Mesenchymal stem cell (in vitro differentiated cells and primary cell): Measurements from ENCODE around the gene TMEM45B.

ENCODE experiments used
- DNase-seq: peaks from one replicate; pipeline ENCODE4 v3.0.0-alpha.2; 2013
- H2AFZ ChIP-seq: one replicate; pipeline ENCODE4 v1.6.1; 2013; ENCODE audit warnings: low read depth, mild to moderate bottlenecking, control low read depth, inconsistent platforms, low read length, moderate library complexity
- H2AK5ac ChIP-seq: 2 replicates; pipeline ENCODE4 v1.6.1; 2013; ENCODE audit warnings: low read length, moderate library complexity, mild to moderate bottlenecking, inconsistent platforms; ENCODE audit not compliant: severe bottlenecking
- H2BK120ac ChIP-seq: one replicate; pipeline ENCODE4 v1.6.1; 2013; ENCODE audit warnings: low read depth, mild to moderate bottlenecking, inconsistent platforms, low read length, moderate library complexity
- H2BK12ac ChIP-seq, 2 experiments: one replicate each; pipeline ENCODE4 v1.6.1; 2013; ENCODE audit warnings: inconsistent platforms in 2 of 2, low read length in 2 of 2, mild to moderate bottlenecking in 2 of 2, moderate library complexity in 2 of 2, control low read depth in 1 of 2
- H2BK15ac ChIP-seq: one replicate; pipeline ENCODE4 v1.6.1; 2013; ENCODE audit warnings: mild to moderate bottlenecking, low read depth, inconsistent platforms; ENCODE audit not compliant: poor library complexity, severe bottlenecking
- H2BK5ac ChIP-seq: 2 replicates; pipeline ENCODE4 v1.6.1; 2013; ENCODE audit warnings: low read depth, mild to moderate bottlenecking, low read length, control low read depth, inconsistent platforms; ENCODE audit not compliant: poor library complexity, severe bottlenecking
- H3K14ac ChIP-seq, 2 experiments: one replicate each; pipeline ENCODE4 v1.6.1; 2013; ENCODE audit warnings: inconsistent platforms in 2 of 2, low read length in 2 of 2, control low read depth in 1 of 2, mild to moderate bottlenecking in 1 of 2, moderate library complexity in 1 of 2
- H3K18ac ChIP-seq, 2 experiments: one replicate each; pipeline ENCODE4 v1.6.1; 2013; ENCODE audit warnings: inconsistent platforms in 2 of 2, low read length in 2 of 2, control low read depth in 1 of 2, low read depth in 1 of 2, mild to moderate bottlenecking in 1 of 2
- H3K23ac ChIP-seq, 2 experiments: one replicate each; pipeline ENCODE4 v1.6.1; 2013; ENCODE audit warnings: inconsistent platforms in 2 of 2, low read length in 2 of 2, mild to moderate bottlenecking in 2 of 2, moderate library complexity in 2 of 2, control low read depth in 1 of 2
- H3K27ac ChIP-seq: 2 replicates; pipeline ENCODE4 v1.5.1; 2013; ENCODE audit warnings: mild to moderate bottlenecking, moderate library complexity, low read length, control low read depth, inconsistent platforms; ENCODE audit not compliant: poor library complexity, severe bottlenecking
- H3K27me3 ChIP-seq, 2 experiments: 2 replicates each; pipeline versions ENCODE4 v1.6.1 to v1.7.0; 2013; ENCODE audit warnings: low read length in 2 of 2, mild to moderate bottlenecking in 2 of 2, moderate library complexity in 2 of 2, control low read depth in 1 of 2, inconsistent platforms in 1 of 2; ENCODE audit not compliant: control insufficient read depth in 1 of 2, insufficient read depth in 1 of 2
- H3K36me3 ChIP-seq, 2 experiments: 2 replicates each; pipeline versions ENCODE4 v1.6.1 to v1.7.0; 2013; ENCODE audit warnings: low read length in 2 of 2, control low read depth in 1 of 2, inconsistent platforms in 1 of 2, low read depth in 1 of 2, mild to moderate bottlenecking in 1 of 2; ENCODE audit not compliant: insufficient read depth in 2 of 2, control insufficient read depth in 1 of 2
- H3K4ac ChIP-seq, 2 experiments: one replicate each; pipeline ENCODE4 v1.6.1; 2013; ENCODE audit warnings: inconsistent platforms in 2 of 2, low read length in 2 of 2, mild to moderate bottlenecking in 2 of 2, moderate library complexity in 2 of 2, control low read depth in 1 of 2, low read depth in 1 of 2
- H3K4me1 ChIP-seq: 2 replicates; pipeline ENCODE4 v1.6.1; 2013; ENCODE audit warnings: low read depth, low read length, control low read depth; ENCODE audit not compliant: control insufficient read depth, insufficient read depth
- H3K4me2 ChIP-seq: 2 replicates; pipeline ENCODE4 v1.6.1; 2013; ENCODE audit warnings: low read length, mild to moderate bottlenecking, inconsistent platforms; ENCODE audit not compliant: poor library complexity, severe bottlenecking
- H3K4me3 ChIP-seq, 2 experiments: 2 replicates each; pipeline versions ENCODE4 v1.5.1 to v1.7.0; 2013; ENCODE audit warnings: low read length in 2 of 2, mild to moderate bottlenecking in 2 of 2, control low read depth in 1 of 2, low read depth in 1 of 2; ENCODE audit not compliant: insufficient read depth in 1 of 2
- H3K79me1 ChIP-seq: replicated peaks from 2 replicates; pipeline ENCODE4 v1.6.1; 2013; ENCODE audit warnings: mild to moderate bottlenecking, control low read depth, low read length, inconsistent platforms; ENCODE audit not compliant: poor library complexity, severe bottlenecking
- H3K9ac ChIP-seq: 2 replicates; pipeline ENCODE4 v1.7.0; 2013; ENCODE audit warnings: mild to moderate bottlenecking, low read length, moderate library complexity
- H3K9me3 ChIP-seq: 2 replicates; pipeline ENCODE4 v1.7.0; 2013; ENCODE audit warnings: mild to moderate bottlenecking, low read length; ENCODE audit not compliant: control insufficient read depth
- H4K8ac ChIP-seq: one replicate; pipeline ENCODE4 v1.6.1; 2013; ENCODE audit warnings: inconsistent platforms, mild to moderate bottlenecking, low read length, moderate library complexity
- H4K91ac ChIP-seq: one replicate; pipeline ENCODE4 v1.6.1; 2013; ENCODE audit warnings: mild to moderate bottlenecking, low read length, inconsistent platforms
- WGBS: methylation state at CpG from one replicate; pipeline ENCODE4 v1.1.7; 2013; ENCODE audit warnings: mixed read lengths; 5-methylcytosine and 5-hydroxymethylcytosine counted together

TMEM45B gene

DNA sequence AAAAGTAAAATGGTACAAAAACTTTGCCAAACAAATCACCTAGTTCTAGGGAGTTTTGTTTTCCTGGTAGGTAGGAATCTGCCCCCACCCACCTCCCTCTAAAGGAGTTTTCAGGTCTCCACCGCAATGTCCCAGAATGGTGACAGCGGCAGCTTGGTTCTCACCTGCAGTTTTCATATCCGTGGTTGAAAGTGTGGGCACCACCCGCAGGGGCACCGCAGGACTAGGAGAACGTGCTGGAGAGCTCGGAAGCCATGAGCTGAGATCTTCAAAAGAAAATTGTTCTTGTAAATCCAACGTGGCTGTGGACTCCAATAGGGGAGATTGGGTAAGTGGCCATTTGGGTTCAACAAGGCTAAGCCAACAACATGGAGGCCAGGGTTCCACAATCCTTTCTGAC lies 68.9 kb downstream of the TMEM45B start:
- Histone ChIP-seq H3K4ac (no peak overlapping the region), H4K8ac (no peak overlapping the region), H2BK15ac (no peak overlapping the region), H3K36me3 (peaks cover 40 to 95% of the 10 kb centered on the region in 2 experiments), H2AFZ (no peak overlapping the region), H2BK5ac (no peak overlapping the region), H3K4me1 (no peaks in the 10 kb centered on the region), H3K9ac (no peak overlapping the region), H3K27ac (no peak overlapping the region), H3K18ac (no peak overlapping the region), H3K14ac (no peak overlapping the region), H3K4me2 (no peak overlapping the region), H3K9me3 (no peaks in the 10 kb centered on the region), H3K4me3 (no peak overlapping the region), H2BK12ac (no peak overlapping the region), H4K91ac (no peak overlapping the region), H3K79me1 (peaks cover 8% of the 10 kb centered on the region), H2BK120ac (no peak overlapping the region), H3K27me3 (no peaks in the 10 kb centered on the region), H3K23ac (no peak overlapping the region), H2AK5ac (no peak overlapping the region)
- 98% methylated on average over 8 of the region's 8 CpGs for WGBS
- DNase-seq, result no peak

- H3K9ac ChIP-seq, result no peak overlapping the region
- H3K27me3 ChIP-seq, result no peaks in the 10 kb centered on the region
- H3K36me3 ChIP-seq, result peaks cover 35 to 97% of the 10 kb centered on the region in 2 experiments
- no peak overlapping the region for H2BK5ac ChIP-seq
- H4K91ac ChIP-seq, result no peak overlapping the region
- 97% methylated on average over 11 of the region's 12 CpGs for WGBS
- no peak for DNase-seq
- H2BK12ac ChIP-seq, result no peak overlapping the region
- H3K27ac ChIP-seq, result no peak overlapping the region
- H3K4me1 ChIP-seq, result no peaks in the 10 kb centered on the region
- no peak overlapping the region for H4K8ac ChIP-seq
- H3K9me3 ChIP-seq, result no peaks in the 10 kb centered on the region
- H3K14ac ChIP-seq, result no peak overlapping the region
- no peak overlapping the region for H2AFZ ChIP-seq
- no peak overlapping the region for H2BK15ac ChIP-seq
- no peak overlapping the region for H2AK5ac ChIP-seq
- H3K18ac ChIP-seq, result no peak overlapping the region
- H3K79me1 ChIP-seq, result peaks cover 5% of the 10 kb centered on the region
- no peak overlapping the region for H3K4ac ChIP-seq
- no peak overlapping the region for H3K4me3 ChIP-seq
- no peak overlapping the region for H2BK120ac ChIP-seq
- H3K23ac ChIP-seq, result no peak overlapping the region
- H3K4me2 ChIP-seq, result no peak overlapping the region
These were observed 69.7 kb downstream of the TMEM45B start for GRCh38 chr11:129885381-129885780.

DNA sequence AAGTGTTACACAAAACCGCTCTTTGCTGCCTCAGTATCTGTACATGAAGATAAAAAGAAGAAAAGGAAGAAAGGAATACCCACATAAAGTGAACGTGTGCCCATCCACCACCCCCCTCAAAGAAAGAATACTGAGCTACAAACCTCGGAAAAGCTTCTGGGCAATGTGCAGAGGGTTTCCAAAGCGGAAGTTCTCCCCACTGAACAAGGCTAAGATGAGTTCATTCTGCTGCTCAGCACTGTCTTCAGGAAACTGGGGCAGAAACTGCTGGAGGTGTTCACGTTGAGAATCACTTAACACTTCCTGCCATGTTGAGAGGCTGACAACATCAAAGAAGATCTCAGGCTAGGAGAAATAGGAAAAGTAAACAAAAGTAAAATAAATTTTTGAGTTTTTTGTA lies 72.8 kb downstream of the TMEM45B start:
- H4K8ac ChIP-seq, result no peak overlapping the region
- no peak overlapping the region for H3K27ac ChIP-seq
- WGBS, result 97% methylated on average over 4 of the region's 5 CpGs
- no peak for DNase-seq
- H2BK12ac ChIP-seq, result no peak overlapping the region
- H3K4me3 ChIP-seq, result no peak overlapping the region
- H4K91ac ChIP-seq, result no peak overlapping the region
- H3K4me1 ChIP-seq, result no peaks in the 10 kb centered on the region
- H3K9me3 ChIP-seq, result no peaks in the 10 kb centered on the region
- no peak overlapping the region for H3K14ac ChIP-seq
- no peaks in the 10 kb centered on the region for H3K27me3 ChIP-seq
- peaks cover 14% of the 10 kb centered on the region for H3K79me1 ChIP-seq
- H3K4me2 ChIP-seq, result no peak overlapping the region
- H2BK120ac ChIP-seq, result no peak overlapping the region
- H2AK5ac ChIP-seq, result no peak overlapping the region
- no peak overlapping the region for H3K18ac ChIP-seq
- H2AFZ ChIP-seq, result no peak overlapping the region
- no peak overlapping the region for H2BK15ac ChIP-seq
- H3K23ac ChIP-seq, result no peak overlapping the region
- H3K4ac ChIP-seq, result no peak overlapping the region
- peaks cover 32 to 93% of the 10 kb centered on the region in 2 experiments for H3K36me3 ChIP-seq
- H3K9ac ChIP-seq, result no peak overlapping the region
- no peak overlapping the region for H2BK5ac ChIP-seq

DNA sequence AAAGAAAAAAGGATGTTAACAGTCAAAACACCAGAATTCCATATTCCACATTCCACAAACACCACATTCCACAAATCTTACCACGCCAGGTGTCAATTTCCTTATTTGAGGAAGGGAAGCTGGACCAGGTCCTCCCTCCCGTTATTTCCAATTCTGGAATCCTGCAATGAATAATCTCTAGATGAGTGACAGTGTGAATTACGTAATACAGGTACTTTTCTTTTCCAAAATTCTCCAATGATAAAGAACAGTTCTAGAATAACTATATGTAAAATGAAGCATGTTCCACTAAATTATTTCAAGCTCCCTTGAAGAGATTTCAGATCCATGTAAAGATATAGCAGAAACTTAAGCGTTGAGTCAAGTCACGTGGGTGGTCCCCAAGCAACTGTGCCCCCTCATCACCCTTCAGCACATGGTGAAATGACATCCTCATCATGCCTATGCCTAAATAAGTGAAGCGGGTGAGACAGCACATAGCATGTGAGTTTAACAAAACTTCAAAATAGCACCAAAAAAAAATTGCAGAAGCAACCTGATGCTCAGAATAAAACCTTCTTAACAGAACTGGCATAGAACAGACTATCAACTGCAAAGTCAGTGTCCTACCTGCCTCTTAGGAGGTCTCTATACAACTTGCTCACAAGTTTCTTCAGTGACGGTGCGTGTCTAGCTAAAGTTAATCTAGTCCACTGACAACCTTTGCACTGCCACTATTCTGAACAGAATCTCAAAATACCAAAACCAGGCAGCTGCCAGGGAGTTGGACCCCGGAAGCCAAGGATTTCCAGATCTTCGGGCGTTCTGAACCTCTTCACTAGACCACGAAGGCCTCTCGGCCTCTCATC lies 78.9 kb downstream of the TMEM45B start:
- H3K4me1 ChIP-seq, result peaks cover 1% of the 10 kb centered on the region
- H4K8ac ChIP-seq, result no peak overlapping the region
- no peaks in the 10 kb centered on the region for H3K9me3 ChIP-seq
- no peak overlapping the region for H3K14ac ChIP-seq
- no peaks in the 10 kb centered on the region for H3K27me3 ChIP-seq
- no peak overlapping the region for H2AK5ac ChIP-seq
- peak overlapping the region; percentile 30 for H2AFZ ChIP-seq
- H3K23ac ChIP-seq, result no peak overlapping the region
- H3K4me2 ChIP-seq, result peak overlapping the region; percentile 69
- H2BK5ac ChIP-seq, result no peak overlapping the region
- peaks cover 18% of the 10 kb centered on the region for H3K79me1 ChIP-seq
- H2BK120ac ChIP-seq, result no peak overlapping the region
- H3K4ac ChIP-seq, result no peak overlapping the region
- peak; percentile 29 for DNase-seq
- no peak overlapping the region for H2BK12ac ChIP-seq
- H3K27ac ChIP-seq, result no peak overlapping the region
- WGBS, result 23% methylated on average over 11 of the region's 13 CpGs
- peak overlapping the region in 1 of 2 experiments; percentile 76 for H3K18ac ChIP-seq
- H4K91ac ChIP-seq, result no peak overlapping the region
- H3K9ac ChIP-seq, result peak overlapping the region; percentile 91
- H3K36me3 ChIP-seq, result peaks cover 8 to 47% of the 10 kb centered on the region in 2 experiments
- H2BK15ac ChIP-seq, result no peak overlapping the region
- peak overlapping the region; percentile 90 to 95 for H3K4me3 ChIP-seq
